GM18861 (cell line): Measurements from ENCODE around the gene NRIP3.

Source experiments
- ATAC-seq: cut with Tn5 transposase; IDR thresholded peaks from one replicate; pipeline ENCODE4 v1.9.1; 2021; ENCODE audit not compliant: unreplicated experiment

NRIP3 gene

GRCh38 chr11:9003573-9004182 lies at the start of gene NRIP3:
Gene NRIP3, minus strand, starts transcription at chr11:9004001. Its CDS starts 66 bp downstream, at chr11:9003935.
- no peak for ATAC-seq

- no peak for ATAC-seq
These were observed 48.5 kb upstream of the NRIP3 start for GRCh38 chr11:9052316-9052715.

GRCh38 chr11:9049959-9050358 lies 46.2 kb upstream of the NRIP3 start:
- no peak for ATAC-seq

- no peak for ATAC-seq
These were observed 44.2 kb upstream of the NRIP3 start for GRCh38 chr11:9047964-9048523.

- ATAC-seq: no peak
These were observed 42.7 kb upstream of the NRIP3 start for GRCh38 chr11:9046481-9046880.

- no peak for ATAC-seq
These were observed 38.7 kb upstream of the NRIP3 start for GRCh38 chr11:9042488-9042887.

GRCh38 chr11:9041747-9042146 lies 37.9 kb upstream of the NRIP3 start:
- ATAC-seq: no peak

- ATAC-seq: no peak
These were observed 36.6 kb upstream of the NRIP3 start for GRCh38 chr11:9040410-9040809.

- no peak for ATAC-seq
These were observed 36.1 kb upstream of the NRIP3 start for GRCh38 chr11:9039863-9040262.

- no peak for ATAC-seq
These were observed 35.4 kb upstream of the NRIP3 start for GRCh38 chr11:9039198-9039597.

- no peak for ATAC-seq
These were observed 34.7 kb upstream of the NRIP3 start for GRCh38 chr11:9038541-9038940.

- ATAC-seq: no peak
These were observed 34.2 kb upstream of the NRIP3 start for GRCh38 chr11:9037963-9038362.

GRCh38 chr11:9037046-9037780 lies 33.4 kb upstream of the NRIP3 start:
- ATAC-seq: no peak

GRCh38 chr11:9030601-9031000 lies 26.8 kb upstream of the NRIP3 start:
- no peak for ATAC-seq

GRCh38 chr11:9029422-9029821 lies 25.6 kb upstream of the NRIP3 start:
- no peak for ATAC-seq

GRCh38 chr11:9028581-9028980 lies 24.8 kb upstream of the NRIP3 start:
- no peak for ATAC-seq

- no peak for ATAC-seq
These were observed 21.5 kb upstream of the NRIP3 start for GRCh38 chr11:9025101-9025850.

- ATAC-seq: no peak
These were observed 19.3 kb upstream of the NRIP3 start for GRCh38 chr11:9022961-9023680.

- no peak for ATAC-seq
These were observed 17.1 kb upstream of the NRIP3 start for GRCh38 chr11:9020916-9021315.

- ATAC-seq: no peak
These were observed 16.1 kb upstream of the NRIP3 start for GRCh38 chr11:9019861-9020260.

- ATAC-seq: no peak
These were observed 14.0 kb upstream of the NRIP3 start for GRCh38 chr11:9017773-9018172.
